SU-DHL-6 (cell line): Measurements from ENCODE around the gene SCAPER.

Experiments used
- H2AFZ ChIP-seq: fragments of 200-600 bp; sonication (generic); 2 replicates; pipeline ENCODE4 v1.6.1; 2014; ENCODE audit warnings: low read depth, mild to moderate bottlenecking, moderate library complexity, mixed read lengths, antibody characterized with exemption, low read length; ENCODE audit not compliant: severe bottlenecking
- H3F3A ChIP-seq: fragments of 200-600 bp; shearing (Covaris generic); 2 replicates; pipeline ENCODE4 v1.6.0; 2016; ENCODE audit warnings: antibody characterized with exemption, mild to moderate bottlenecking; ENCODE audit not compliant: insufficient read depth
- H3K27ac ChIP-seq: fragments of 200-600 bp; sonication (generic); 2 replicates; pipeline ENCODE4 v1.5.1; 2016; ENCODE audit warnings: low read depth, mild to moderate bottlenecking, low read length, moderate library complexity, mixed read lengths
- H3K27me3 ChIP-seq: fragments of 200-600 bp; sonication (generic), shearing (Covaris generic); 2 replicates; pipeline ENCODE4 v1.6.0; 2014; ENCODE audit warnings: mild to moderate bottlenecking, low read length
- H3K36me3 ChIP-seq: fragments of 200-600 bp; sonication (generic); 2 replicates; pipeline ENCODE4 v1.6.1; 2014; ENCODE audit warnings: mild to moderate bottlenecking, low read length, mixed read lengths
- H3K4me2 ChIP-seq: fragments of 300-600, 200-600 bp; shearing (Covaris generic), sonication (generic); 2 replicates; pipeline ENCODE4 v1.6.0; 2014; ENCODE audit warnings: low read length, low read depth, mild to moderate bottlenecking; ENCODE audit not compliant: poor library complexity, severe bottlenecking
- H3K4me3 ChIP-seq: fragments of 200-600 bp; sonication (generic); 2 replicates; pipeline ENCODE4 v1.5.1; 2014; ENCODE audit warnings: antibody characterized with exemption, low read length, mild to moderate bottlenecking, mixed read lengths; ENCODE audit not compliant: insufficient read depth, poor library complexity, severe bottlenecking
- H3K79me2 ChIP-seq: fragments of 200-600 bp; sonication (generic); 2 replicates; pipeline ENCODE4 v1.6.1; 2014; ENCODE audit warnings: mild to moderate bottlenecking, low read length, moderate library complexity; ENCODE audit not compliant: insufficient read depth
- H3K9ac ChIP-seq: fragments of 200-600 bp; sonication (generic); 2 replicates; pipeline ENCODE4 v1.7.0; 2014; ENCODE audit warnings: mild to moderate bottlenecking, low read length
- H3K9me2 ChIP-seq: fragments of 200-600 bp; sonication (generic); replicated peaks from 2 replicates; pipeline ENCODE4 v1.6.1; 2014; ENCODE audit warnings: low read length; ENCODE audit not compliant: insufficient read depth
- H3K9me3 ChIP-seq: fragments of 200-600 bp; sonication (generic); 2 replicates; pipeline ENCODE4 v1.6.1; 2014; ENCODE audit warnings: low read length, mixed read lengths; ENCODE audit not compliant: insufficient read depth
- H4K20me1 ChIP-seq: fragments of 200-600 bp; sonication (generic); 2 replicates; pipeline ENCODE4 v1.6.1; 2014; ENCODE audit warnings: low read depth, mild to moderate bottlenecking, antibody characterized with exemption, low read length, moderate library complexity, mixed read lengths
- EZH2phosphoT487 ChIP-seq: fragments of 200-600 bp; sonication (generic), shearing (Covaris generic); conservative IDR thresholded peaks from 2 replicates; pipeline ENCODE4 v1.6.1; 2018; ENCODE audit warnings: mild to moderate bottlenecking, antibody characterized with exemption, low read length, moderate library complexity, mixed read lengths
- TF ChIP-seq, protein P1 (sequence below): fragments of 200-600 bp; sonication (generic); IDR thresholded peaks from one replicate; pipeline ENCODE4 v1.5.1; 2017; ENCODE audit warnings: antibody characterized with exemption, mild to moderate bottlenecking, low read length, moderate library complexity; ENCODE audit not compliant: insufficient read depth, poor library complexity, severe bottlenecking

The SCAPER gene

DNA sequence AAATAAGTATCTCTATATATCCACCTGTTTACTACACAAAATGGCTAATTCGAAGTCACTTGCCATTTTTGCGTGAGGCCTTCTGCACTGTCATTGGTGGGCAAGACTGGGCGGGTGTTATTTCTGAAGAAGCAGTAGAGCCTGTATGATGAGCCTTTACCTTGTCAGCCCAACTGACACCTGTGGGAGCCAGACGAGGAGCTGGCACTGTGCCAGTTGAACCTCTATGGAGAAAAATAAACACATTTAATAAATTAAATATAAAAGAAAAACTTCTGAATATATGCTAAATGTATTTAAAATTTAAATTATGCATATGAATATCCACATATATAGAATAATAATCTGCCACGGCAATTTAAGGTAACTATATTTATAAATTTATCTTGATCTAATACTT, 109.9 kb downstream of the SCAPER start:
- Histone ChIP-seq H3K79me2 (no peaks in the 10 kb centered on the region), H4K20me1 (no peaks in the 10 kb centered on the region), H2AFZ (no peak overlapping the region), H3K36me3 (peaks cover 11% of the 10 kb centered on the region; the same call in 1 of the 2 replicates), H3K4me3 (no peak overlapping the region), H3K4me2 (no peak overlapping the region), H3F3A (no peaks in the 10 kb centered on the region), H3K27me3 (no peaks in the 10 kb centered on the region), H3K9me3 (no peaks in the 10 kb centered on the region), H3K9me2 (no peaks in the 10 kb centered on the region), H3K27ac (no peak overlapping the region), H3K9ac (no peak overlapping the region)
- no peak for TF ChIP-seq EZH2phosphoT487
- TF ChIP-seq, protein P1, sequence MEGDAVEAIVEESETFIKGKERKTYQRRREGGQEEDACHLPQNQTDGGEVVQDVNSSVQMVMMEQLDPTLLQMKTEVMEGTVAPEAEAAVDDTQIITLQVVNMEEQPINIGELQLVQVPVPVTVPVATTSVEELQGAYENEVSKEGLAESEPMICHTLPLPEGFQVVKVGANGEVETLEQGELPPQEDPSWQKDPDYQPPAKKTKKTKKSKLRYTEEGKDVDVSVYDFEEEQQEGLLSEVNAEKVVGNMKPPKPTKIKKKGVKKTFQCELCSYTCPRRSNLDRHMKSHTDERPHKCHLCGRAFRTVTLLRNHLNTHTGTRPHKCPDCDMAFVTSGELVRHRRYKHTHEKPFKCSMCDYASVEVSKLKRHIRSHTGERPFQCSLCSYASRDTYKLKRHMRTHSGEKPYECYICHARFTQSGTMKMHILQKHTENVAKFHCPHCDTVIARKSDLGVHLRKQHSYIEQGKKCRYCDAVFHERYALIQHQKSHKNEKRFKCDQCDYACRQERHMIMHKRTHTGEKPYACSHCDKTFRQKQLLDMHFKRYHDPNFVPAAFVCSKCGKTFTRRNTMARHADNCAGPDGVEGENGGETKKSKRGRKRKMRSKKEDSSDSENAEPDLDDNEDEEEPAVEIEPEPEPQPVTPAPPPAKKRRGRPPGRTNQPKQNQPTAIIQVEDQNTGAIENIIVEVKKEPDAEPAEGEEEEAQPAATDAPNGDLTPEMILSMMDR: no peak

DNA sequence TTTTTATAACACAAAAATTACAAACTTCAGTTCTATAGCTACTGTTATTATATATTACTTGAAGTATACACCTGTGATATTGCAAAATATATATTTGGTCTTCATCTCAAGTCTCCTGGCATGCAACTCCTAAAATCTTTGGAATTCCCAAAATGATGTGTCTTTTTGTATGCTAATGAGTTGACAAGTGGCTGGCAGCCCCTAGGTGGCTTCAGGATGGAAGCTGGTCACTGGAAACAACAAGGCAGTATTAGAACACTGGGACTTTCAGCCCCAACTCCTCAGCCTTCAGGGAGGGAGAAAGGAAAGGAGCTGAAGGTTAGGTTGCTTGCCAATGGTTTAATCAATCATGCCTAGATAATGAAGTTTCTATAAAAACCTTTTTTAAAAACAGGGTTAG, 112.0 kb downstream of the SCAPER start:
- H3K9ac ChIP-seq: no peak overlapping the region
- H3K36me3 ChIP-seq: peaks cover 11% of the 10 kb centered on the region; the same call in 1 of the 2 replicates
- no peak overlapping the region for H3K27ac ChIP-seq
- TF ChIP-seq, protein P1: no peak
- H2AFZ ChIP-seq: no peak overlapping the region
- H3K4me2 ChIP-seq: no peak overlapping the region
- no peak overlapping the region for H3K4me3 ChIP-seq
- no peaks in the 10 kb centered on the region for H3K79me2 ChIP-seq
- no peaks in the 10 kb centered on the region for H3K27me3 ChIP-seq
- H3F3A ChIP-seq: no peaks in the 10 kb centered on the region
- H4K20me1 ChIP-seq: no peaks in the 10 kb centered on the region
- H3K9me2 ChIP-seq: no peaks in the 10 kb centered on the region
- H3K9me3 ChIP-seq: no peaks in the 10 kb centered on the region

DNA sequence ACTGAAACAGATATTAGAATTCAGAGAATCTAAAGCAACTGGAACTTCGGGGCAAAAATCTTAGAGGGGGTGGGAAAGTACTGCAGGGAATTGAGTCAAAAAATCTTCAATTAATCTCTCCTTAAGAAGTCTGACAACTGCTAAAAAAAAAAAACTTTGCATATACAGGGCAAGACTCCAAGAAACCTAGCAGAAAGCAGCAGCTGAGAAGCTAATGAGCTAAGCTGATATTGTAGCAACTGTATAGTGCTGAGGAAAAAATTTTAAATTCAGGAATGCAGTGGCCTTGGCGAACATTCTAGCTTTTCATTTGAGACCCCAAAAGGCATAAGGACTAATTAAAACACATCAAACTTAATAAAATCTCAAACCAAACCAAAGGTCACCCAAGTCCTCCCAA, 113.6 kb downstream of the SCAPER start:
- H3K27me3 ChIP-seq: no peaks in the 10 kb centered on the region
- no peak overlapping the region for H2AFZ ChIP-seq
- no peaks in the 10 kb centered on the region for H3K79me2 ChIP-seq
- no peak overlapping the region for H3K9ac ChIP-seq
- H3K4me3 ChIP-seq: no peak overlapping the region
- no peaks in the 10 kb centered on the region for H3F3A ChIP-seq
- no peak overlapping the region for H3K4me2 ChIP-seq
- no peaks in the 10 kb centered on the region for H3K9me3 ChIP-seq
- peaks cover 11% of the 10 kb centered on the region; the same call in 1 of the 2 replicates for H3K36me3 ChIP-seq
- H3K9me2 ChIP-seq: no peaks in the 10 kb centered on the region
- H3K27ac ChIP-seq: no peak overlapping the region
- H4K20me1 ChIP-seq: no peaks in the 10 kb centered on the region
- TF ChIP-seq EZH2phosphoT487: no peak
- TF ChIP-seq, protein P1: no peak
